PC-9 (cell line): ENCODE results near the gene NRG4.

Experiments used
- CTCF ChIP-seq: fragments of 200-600 bp; sonication (generic); conservative IDR thresholded peaks from 2 replicates; pipeline ENCODE4 v1.6.1; 2017; ENCODE audit warnings: mixed run types, antibody characterized with exemption, mild to moderate bottlenecking, moderate library complexity
- EZH2 ChIP-seq: fragments of 200-600 bp; sonication (generic); IDR thresholded peaks from 2 replicates; pipeline ENCODE4 v1.8.0; 2017; ENCODE audit warnings: antibody characterized with exemption, low read depth

- TF ChIP-seq CTCF (no peak), EZH2 (no peak)
These were observed 18.0 kb downstream of the NRG4 start for GRCh38 chr15:75994220-75994619.
